K562 (cell line): ENCODE results near the gene PUM1. TPM values are rescaled to one million over a fixed set of nuclear protein-coding genes. Genes with fewer than 3 reads are reported as not detected.

Experiments used
- ARID2 ChIP-seq: fragments of 450-650 bp; IDR thresholded peaks from 2 replicates; pipeline ENCODE4 v1.6.1; 2017; ENCODE audit warnings: antibody characterized with exemption, mild to moderate bottlenecking
- CBX3 ChIP-seq, 2 experiments: IDR thresholded peaks; 1 replicate in 1 of 2; 2 replicates in 1 of 2; pipeline ENCODE4 v1.6.1; 2012; ENCODE audit warnings: inconsistent platforms in 2 of 2, low read length in 2 of 2, borderline replicate concordance in 1 of 2, control low read depth in 1 of 2
- COPS2 ChIP-seq: fragments of 450-650 bp; conservative IDR thresholded peaks from 2 replicates; pipeline ENCODE4 v1.6.1; 2016; ENCODE audit warnings: mild to moderate bottlenecking, moderate library complexity
- DPF2 ChIP-seq: fragments of 450-650 bp; IDR thresholded peaks from 2 replicates; pipeline ENCODE4 v1.6.1; 2016
- HDAC1 ChIP-seq, 2 experiments: fragments of 450-650 bp; IDR thresholded peaks; 2 replicates each; pipeline ENCODE4 v1.6.1; 2016 to 2017; ENCODE audit warnings: inconsistent platforms in 1 of 2, mild to moderate bottlenecking in 1 of 2, moderate library complexity in 1 of 2
- HDGF ChIP-seq: fragments of 450-650 bp; IDR thresholded peaks from 2 replicates; pipeline ENCODE4 v1.6.1; 2016
- KLF16 ChIP-seq: IDR thresholded peaks from 2 replicates; pipeline ENCODE4 v1.6.1; 2016; ENCODE audit warnings: antibody characterized with exemption
- LCOR ChIP-seq: sonication (generic); formaldehyde crosslinking; IDR thresholded peaks from 2 replicates; pipeline ENCODE4 v1.8.0; 2022; ENCODE audit warnings: mild to moderate bottlenecking, missing genetic modification reagents
- NCOA6 ChIP-seq: fragments of 450-650 bp; IDR thresholded peaks from 2 replicates; pipeline ENCODE4 v1.6.1; 2017; ENCODE audit warnings: mild to moderate bottlenecking
- NFYB ChIP-seq: IDR thresholded peaks from 2 replicates; pipeline ENCODE4 v1.6.1; 2011; ENCODE audit warnings: mild to moderate bottlenecking, moderate library complexity; ENCODE audit not compliant: insufficient read length; ENCODE audit errors: extremely low read depth
- NKRF ChIP-seq: fragments of 450-650 bp; IDR thresholded peaks from 2 replicates; pipeline ENCODE4 v1.6.1; 2016; ENCODE audit warnings: borderline replicate concordance
- PPARD ChIP-seq: fragments of 250-450 bp; sonication (Bioruptor Pico); IDR thresholded peaks from 2 replicates; pipeline ENCODE4 v1.8.0; 2022; ENCODE audit warnings: inconsistent platforms, mild to moderate bottlenecking, moderate library complexity
- PYGO2 ChIP-seq: fragments of 450-650 bp; IDR thresholded peaks from 2 replicates; pipeline ENCODE4 v1.6.1; 2016; ENCODE audit warnings: mild to moderate bottlenecking, missing genetic modification characterization, moderate library complexity, missing compliant biosample characterization
- SRSF9 ChIP-seq: fragments of 200-400 bp; formaldehyde crosslinking; IDR thresholded peaks from 2 replicates; pipeline ENCODE4 v1.6.1; 2017; ENCODE audit warnings: low read depth, low read length, borderline replicate concordance
- TCFL5 ChIP-seq: fragments of 250-450 bp; sonication (Bioruptor Pico); conservative IDR thresholded peaks from 2 replicates; pipeline ENCODE4 v1.6.1; 2021; ENCODE audit warnings: mild to moderate bottlenecking, moderate library complexity, matching md5 sums
- ZNF121 ChIP-seq: sonication (generic); formaldehyde crosslinking; conservative IDR thresholded peaks from 2 replicates; pipeline ENCODE4 v1.8.0; 2022; ENCODE audit warnings: missing genetic modification reagents
- ZNF124 ChIP-seq: sonication (generic); formaldehyde crosslinking; IDR thresholded peaks from 2 replicates; pipeline ENCODE4 v1.8.1; 2022; ENCODE audit warnings: missing genetic modification reagents
- polyA plus RNA-seq, 8 experiments: library from polyadenylated mRNA; depleted of rRNA in 4 of 8; stranded (reverse) in 5 of 8; unstranded in 3 of 8; fragments of >200 nt; fragmentation: Nextera tagmentation in 2 of 8; fragmentation: Illumina TruSeq in 1 of 8; extraction: Ambion mirVana in 2 of 8; extraction: Trizol in 1 of 8; gene quantifications; 2 replicates each; pipeline versions ENCODE4 v1.2.1 to v1.2.3, GENCODE V29; 2011 to 2014; ENCODE audit warnings: inconsistent platforms in 1 of 8, missing spikeins in 1 of 8
- total RNA-seq, 7 experiments: library from RNA; depleted of rRNA in 6 of 7; stranded (reverse); fragments of >200 nt in 6 of 7; fragmentation: Illumina TruSeq in 2 of 7; extraction: Trizol in 2 of 7; gene quantifications; 2 replicates each; pipeline versions ENCODE4 v1.2.1 to v1.2.3, GENCODE V29; 2011 to 2021; ENCODE audit warnings: low replicate concordance in 1 of 7
- TF ChIP-seq, protein P1 (sequence below): fragments of 250-450 bp; sonication (Bioruptor Pico); IDR thresholded peaks from 2 replicates; pipeline ENCODE4 v1.8.0; 2021; ENCODE audit warnings: moderate library complexity, mild to moderate bottlenecking, inconsistent platforms
- TF ChIP-seq, protein P2 (sequence below): fragments of 450-650 bp; formaldehyde crosslinking; IDR thresholded peaks from 2 replicates; pipeline ENCODE4 v1.4.0; 2022; ENCODE audit warnings: missing genetic modification characterization
- TF ChIP-seq, protein P3 (sequence below): fragments of 450-650 bp; IDR thresholded peaks from 2 replicates; pipeline ENCODE4 v1.6.1; 2016; ENCODE audit warnings: antibody characterized with exemption
- TF ChIP-seq, protein P4 (sequence below): fragments of 250-450 bp; sonication (Bioruptor Pico); IDR thresholded peaks from 2 replicates; pipeline ENCODE4 v1.9.0; 2021; ENCODE audit warnings: mild to moderate bottlenecking

PUM1 gene
- total and polyA plus RNA-seq, 9 of the 15 experiments (the other 6 are each of a cell fraction or from before 2014, with no cell fraction given), result 37.7 to 104 (median 55.7) TPM

DNA sequence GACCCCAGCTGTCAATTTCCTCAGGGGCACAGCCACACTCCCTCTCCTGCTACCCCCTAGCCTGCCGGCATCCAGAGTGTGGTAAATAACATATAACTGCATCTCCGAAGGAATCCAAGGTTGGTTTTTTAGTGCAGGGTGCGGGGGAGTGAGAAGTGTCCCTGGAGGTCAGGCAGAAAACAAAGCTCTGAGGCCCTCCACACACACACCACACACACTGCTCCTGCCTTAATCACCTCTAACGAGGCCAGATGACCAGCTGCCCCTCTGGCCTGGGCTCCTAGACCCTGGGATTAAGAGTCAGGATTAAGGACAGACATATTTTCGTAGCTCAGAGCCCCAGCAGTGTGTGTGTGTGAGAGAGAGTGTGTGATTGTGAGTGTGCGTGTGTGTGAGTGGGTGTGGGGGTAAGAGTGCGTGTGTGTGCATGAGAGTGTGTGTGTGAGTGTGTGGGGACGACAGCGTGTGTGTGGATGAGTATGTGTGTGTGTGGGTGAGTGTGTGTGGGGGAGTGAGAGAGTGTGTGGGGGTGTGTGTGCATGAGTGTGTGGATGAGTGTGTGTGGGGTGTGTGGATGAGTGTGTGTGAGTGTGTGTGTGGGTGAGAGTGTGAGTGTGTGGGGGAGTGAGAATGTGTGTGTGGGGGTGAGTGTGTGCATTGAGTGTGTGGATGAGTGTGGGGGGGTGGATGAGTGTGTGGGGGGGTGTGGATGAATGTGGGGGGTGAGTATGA is 171.6 kb downstream of the PUM1 start (continued):
- TF ChIP-seq, protein P1, sequence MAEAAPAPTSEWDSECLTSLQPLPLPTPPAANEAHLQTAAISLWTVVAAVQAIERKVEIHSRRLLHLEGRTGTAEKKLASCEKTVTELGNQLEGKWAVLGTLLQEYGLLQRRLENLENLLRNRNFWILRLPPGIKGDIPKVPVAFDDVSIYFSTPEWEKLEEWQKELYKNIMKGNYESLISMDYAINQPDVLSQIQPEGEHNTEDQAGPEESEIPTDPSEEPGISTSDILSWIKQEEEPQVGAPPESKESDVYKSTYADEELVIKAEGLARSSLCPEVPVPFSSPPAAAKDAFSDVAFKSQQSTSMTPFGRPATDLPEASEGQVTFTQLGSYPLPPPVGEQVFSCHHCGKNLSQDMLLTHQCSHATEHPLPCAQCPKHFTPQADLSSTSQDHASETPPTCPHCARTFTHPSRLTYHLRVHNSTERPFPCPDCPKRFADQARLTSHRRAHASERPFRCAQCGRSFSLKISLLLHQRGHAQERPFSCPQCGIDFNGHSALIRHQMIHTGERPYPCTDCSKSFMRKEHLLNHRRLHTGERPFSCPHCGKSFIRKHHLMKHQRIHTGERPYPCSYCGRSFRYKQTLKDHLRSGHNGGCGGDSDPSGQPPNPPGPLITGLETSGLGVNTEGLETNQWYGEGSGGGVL (CRISPR knock-in tag), result no peak
- no peak for TF ChIP-seq LCOR (CRISPR knock-in tag)
- no peak for TF ChIP-seq NFYB
- 0 out of 2 replicates have a peak, but pooled peaks have one; percentile 26 for TF ChIP-seq NKRF
- TF ChIP-seq PYGO2 (tag), result no peak
- peak; percentile 42; the same call in 1 of the 2 replicates for TF ChIP-seq DPF2
- TF ChIP-seq ARID2, result peak; percentile 19; the same call in 1 of the 2 replicates
- no peak for TF ChIP-seq KLF16
- TF ChIP-seq HDGF, result peak; percentile 69; the same call in 1 of the 2 replicates
- TF ChIP-seq, protein P2, sequence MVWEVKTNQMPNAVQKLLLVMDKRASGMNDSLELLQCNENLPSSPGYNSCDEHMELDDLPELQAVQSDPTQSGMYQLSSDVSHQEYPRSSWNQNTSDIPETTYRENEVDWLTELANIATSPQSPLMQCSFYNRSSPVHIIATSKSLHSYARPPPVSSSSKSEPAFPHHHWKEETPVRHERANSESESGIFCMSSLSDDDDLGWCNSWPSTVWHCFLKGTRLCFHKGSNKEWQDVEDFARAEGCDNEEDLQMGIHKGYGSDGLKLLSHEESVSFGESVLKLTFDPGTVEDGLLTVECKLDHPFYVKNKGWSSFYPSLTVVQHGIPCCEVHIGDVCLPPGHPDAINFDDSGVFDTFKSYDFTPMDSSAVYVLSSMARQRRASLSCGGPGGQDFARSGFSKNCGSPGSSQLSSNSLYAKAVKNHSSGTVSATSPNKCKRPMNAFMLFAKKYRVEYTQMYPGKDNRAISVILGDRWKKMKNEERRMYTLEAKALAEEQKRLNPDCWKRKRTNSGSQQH (CRISPR knock-in tag), result 0 out of 2 replicates have a peak, but pooled peaks have one; percentile 14
- no peak for TF ChIP-seq PPARD (CRISPR knock-in tag)
- no peak for TF ChIP-seq ZNF121 (CRISPR knock-in tag)
- TF ChIP-seq, protein P3, sequence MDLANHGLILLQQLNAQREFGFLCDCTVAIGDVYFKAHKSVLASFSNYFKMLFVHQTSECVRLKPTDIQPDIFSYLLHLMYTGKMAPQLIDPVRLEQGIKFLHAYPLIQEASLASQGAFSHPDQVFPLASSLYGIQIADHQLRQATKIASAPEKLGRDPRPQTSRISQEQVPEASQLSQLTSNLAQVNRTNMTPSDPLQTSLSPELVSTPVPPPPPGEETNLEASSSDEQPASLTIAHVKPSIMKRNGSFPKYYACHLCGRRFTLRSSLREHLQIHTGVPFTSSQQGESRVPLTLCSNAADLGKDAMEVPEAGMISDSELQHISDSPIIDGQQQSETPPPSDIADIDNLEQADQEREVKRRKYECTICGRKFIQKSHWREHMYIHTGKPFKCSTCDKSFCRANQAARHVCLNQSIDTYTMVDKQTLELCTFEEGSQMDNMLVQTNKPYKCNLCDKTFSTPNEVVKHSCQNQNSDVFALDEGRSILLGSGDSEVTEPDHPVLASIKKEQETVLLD, result 0 out of 2 replicates have a peak, but pooled peaks have one; percentile 33
- no peak for TF ChIP-seq TCFL5 (CRISPR knock-in tag)
- no peak for TF ChIP-seq SRSF9
- TF ChIP-seq, protein P4, sequence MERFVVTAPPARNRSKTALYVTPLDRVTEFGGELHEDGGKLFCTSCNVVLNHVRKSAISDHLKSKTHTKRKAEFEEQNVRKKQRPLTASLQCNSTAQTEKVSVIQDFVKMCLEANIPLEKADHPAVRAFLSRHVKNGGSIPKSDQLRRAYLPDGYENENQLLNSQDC, result no peak
- TF ChIP-seq ZNF124 (CRISPR knock-in tag), result no peak
- TF ChIP-seq NCOA6, result no peak
- TF ChIP-seq COPS2, result no peak
- peak in 1 of 2 experiments; percentile 78; a peak in 2 of 4 replicates for TF ChIP-seq HDAC1 (IDR thresholded peaks at IDR 0.05)
- no peak for TF ChIP-seq CBX3 (IDR thresholded peaks at IDR 0.05; ENCODE audit: borderline replicate concordance in 1 of 2, low read length in 2 of 2)
